Cardiac muscle cell (in vitro differentiated cells and primary cell): Measurements from ENCODE around the gene CEP170B. TPM values are rescaled to one million over a fixed set of nuclear protein-coding genes. Genes with fewer than 3 reads are reported as not detected.
A peak's percentile ranks its signal among the peaks of the same experiment; 100 is the strongest.

Experiments
- DNase-seq, 2 donors: peaks; one replicate each; pipeline versions ENCODE4 v3.0.0 to v3.0.0-alpha.2; 2010 to 2017; ENCODE audit warnings: low read depth in 1 of 2, low spot score in 1 of 2
- H3K27ac ChIP-seq: fragments of 200-600 bp; sonication (generic); 2 replicates; pipeline ENCODE4 v1.5.1; 2016
- H3K27me3 ChIP-seq: fragments of 200-600 bp; sonication (generic); 2 replicates; pipeline ENCODE4 v1.6.0; 2016; ENCODE audit warnings: control low read depth
- H3K36me3 ChIP-seq: fragments of 200-600 bp; sonication (generic); 2 replicates; pipeline ENCODE4 v1.5.1; 2016; ENCODE audit warnings: control low read depth
- H3K4me1 ChIP-seq: fragments of 200-600 bp; sonication (generic); 2 replicates; pipeline ENCODE4 v1.8.1; 2017; ENCODE audit warnings: low read depth, mild to moderate bottlenecking, mixed run types
- H3K4me3 ChIP-seq: fragments of 200-600 bp; sonication (generic); 2 replicates; pipeline ENCODE4 v1.5.1; 2016; ENCODE audit warnings: mild to moderate bottlenecking
- H3K9me3 ChIP-seq: fragments of 200-600 bp; sonication (generic); 2 replicates; pipeline ENCODE4 v1.5.1; 2017; ENCODE audit warnings: low read depth, mild to moderate bottlenecking, control low read depth
- CTCF ChIP-seq: IDR thresholded peaks from 2 replicates; pipeline ENCODE4 v1.5.1; 2012; ENCODE audit warnings: low read depth, mild to moderate bottlenecking, low read length
- polyA plus RNA-seq: library from polyadenylated mRNA; unstranded; fragments of >200 nt; fragmentation: Nextera tagmentation; extraction: Ambion mirVana; gene quantifications from 2 replicates; pipeline ENCODE4 v1.2.1, GENCODE V29; 2016
- total RNA-seq: library from RNA; depleted of rRNA; stranded (reverse); fragments of >200 nt; gene quantifications from 2 replicates; pipeline ENCODE4 v1.2.3, GENCODE V29; 2016

The CEP170B gene
- total and polyA plus RNA-seq, 2 experiments from 2014 or later, result 8.3 to 39.5 TPM

GRCh38 chr14:104858811-104859426, 6.1 kb upstream of the CEP170B start:
- TF ChIP-seq CTCF, result no peak

GRCh38 chr14:104859900-104860299, 5.2 kb upstream of the CEP170B start:
- H3K4me3 ChIP-seq, result no peak overlapping the region
- H3K27ac ChIP-seq, result no peak overlapping the region
- peaks cover 18% of the 10 kb centered on the region for H3K27me3 ChIP-seq
- DNase-seq, result no peak
- H3K4me1 ChIP-seq, result no peaks in the 10 kb centered on the region
- no peaks in the 10 kb centered on the region for H3K36me3 ChIP-seq
- no peaks in the 10 kb centered on the region for H3K9me3 ChIP-seq
- no peak for TF ChIP-seq CTCF

More at GRCh38 chr14:104858811-104859426, 6.1 kb upstream of the CEP170B start:
- Histone ChIP-seq H3K4me3 (no peak overlapping the region), H3K27me3 (peaks cover 10% of the 10 kb centered on the region), H3K36me3 (no peaks in the 10 kb centered on the region), H3K27ac (no peak overlapping the region), H3K9me3 (no peaks in the 10 kb centered on the region), H3K4me1 (no peaks in the 10 kb centered on the region)
- DNase-seq, result no peak

GRCh38 chr14:104860414-104860813, 4.7 kb upstream of the CEP170B start:
- peaks cover 18% of the 10 kb centered on the region for H3K27me3 ChIP-seq
- no peak overlapping the region for H3K27ac ChIP-seq
- no peaks in the 10 kb centered on the region for H3K36me3 ChIP-seq
- no peak for DNase-seq
- H3K9me3 ChIP-seq, result no peaks in the 10 kb centered on the region
- no peak for TF ChIP-seq CTCF
- no peaks in the 10 kb centered on the region for H3K4me1 ChIP-seq
- H3K4me3 ChIP-seq, result no peak overlapping the region

DNA sequence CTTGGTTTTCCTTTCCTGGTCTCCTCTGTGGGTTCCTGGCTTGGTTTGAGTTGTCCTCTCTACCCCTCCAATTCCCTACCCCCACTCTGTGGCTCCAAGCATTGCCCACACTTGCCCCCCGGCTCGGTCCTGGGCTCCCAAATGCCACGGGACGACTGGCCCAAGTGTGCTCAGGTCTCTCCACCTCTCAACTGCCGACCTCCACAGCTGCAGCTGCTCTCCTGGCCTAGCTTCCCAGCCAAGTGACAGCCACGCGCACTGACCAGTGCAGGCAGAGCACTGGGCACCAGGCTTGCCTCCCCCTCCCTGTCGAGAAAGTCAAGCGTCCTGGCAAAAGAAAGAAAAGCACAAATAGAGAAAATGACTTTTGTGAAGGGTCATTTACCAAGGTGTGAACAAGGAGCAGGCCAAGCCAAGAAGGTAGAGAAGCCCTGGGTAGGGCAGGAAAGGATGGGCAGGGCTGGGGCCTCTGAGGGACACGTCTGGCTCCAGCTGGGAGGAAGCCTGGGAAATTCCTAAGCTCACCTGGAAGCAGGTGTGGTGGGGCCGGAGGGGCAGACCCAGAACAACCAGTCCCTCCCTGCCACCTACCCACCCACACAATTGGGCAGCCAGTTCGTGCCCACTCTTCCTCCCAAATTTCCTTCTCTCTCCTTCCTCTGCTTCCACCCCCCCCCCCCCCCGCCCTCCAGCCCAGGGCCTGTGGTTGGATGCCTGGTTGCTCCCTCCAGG, 1.8 kb upstream of the CEP170B start:
- Histone ChIP-seq H3K27ac (no peak overlapping the region), H3K9me3 (no peaks in the 10 kb centered on the region), H3K4me3 (no peak overlapping the region), H3K36me3 (no peaks in the 10 kb centered on the region), H3K27me3 (peaks cover 18% of the 10 kb centered on the region), H3K4me1 (no peaks in the 10 kb centered on the region)
- no peak for DNase-seq
- no peak for TF ChIP-seq CTCF

GRCh38 chr14:104863923-104864266, 1.2 kb upstream of the CEP170B start:
- no peaks in the 10 kb centered on the region for H3K9me3 ChIP-seq
- no peaks in the 10 kb centered on the region for H3K4me1 ChIP-seq
- H3K27ac ChIP-seq, result no peak overlapping the region
- no peak for TF ChIP-seq CTCF
- H3K4me3 ChIP-seq, result peak overlapping the region; percentile 73
- DNase-seq, result no peak
- H3K27me3 ChIP-seq, result peaks cover 18% of the 10 kb centered on the region
- H3K36me3 ChIP-seq, result no peaks in the 10 kb centered on the region
